ENCODE data around the gene RBMY1B. TPM values are rescaled to one million over a fixed set of nuclear protein-coding genes. Genes with fewer than 3 reads are reported as not detected.
"Not testable (repeated sequence)": the region's sequence is repeated elsewhere in the genome, so short reads cannot be mapped to it uniquely, and the experiment has no call there.

The RBMY1B gene
- total RNA-seq (2021; fragmentation: NEBNext Ultra II Directional; extraction: Animal tissue kit (Norgen Biotek cat#: 25700)), result not detected
- long read RNA-seq, result 0 reads

DNA sequence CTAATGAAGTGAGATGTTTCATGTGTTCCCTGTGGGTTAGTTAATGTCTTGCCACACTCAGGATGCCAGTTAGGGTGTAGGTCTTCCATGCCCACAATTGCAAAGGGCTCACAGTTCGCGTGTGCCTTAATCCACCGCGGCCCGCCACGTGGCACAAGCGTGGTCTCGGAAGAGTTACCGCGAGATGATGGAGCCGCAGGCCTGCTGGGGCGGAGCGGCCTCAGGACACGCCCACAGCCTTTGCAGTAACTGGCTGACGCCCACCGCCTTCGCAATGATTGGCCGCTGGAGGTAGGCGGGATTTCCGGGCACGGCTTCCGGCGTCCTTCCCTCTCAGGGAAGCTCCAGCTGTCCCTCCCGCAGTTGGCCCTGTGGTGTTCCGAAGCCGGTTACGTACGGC, at the start of gene RBMY1B:
RBMY1B (plus strand) TSS at position 301 of the 400 bp plus-strand sequence. CDS start 2,013 bp downstream, outside the sequence.
- not testable (repeated sequence) for H3K4me3 Mint-ChIP-seq; H3K9me3 Mint-ChIP-seq; H3K36me3 Mint-ChIP-seq (ENCODE audit: low read depth); H3K27ac Mint-ChIP-seq; H3K4me1 Mint-ChIP-seq (ENCODE audit: low read depth); H3K27me3 Mint-ChIP-seq (ENCODE audit: insufficient read depth); DNase-seq

GRCh38 chrY:21462915-21463314, 48.2 kb upstream of the RBMY1B start:
- not testable (repeated sequence) for H3K9me3 Mint-ChIP-seq; H3K4me3 Mint-ChIP-seq; DNase-seq; H3K27ac Mint-ChIP-seq; H3K27me3 Mint-ChIP-seq (ENCODE audit: insufficient read depth); H3K36me3 Mint-ChIP-seq (ENCODE audit: low read depth); H3K4me1 Mint-ChIP-seq (ENCODE audit: low read depth)

- no peak for DNase-seq
- TF ChIP-seq, protein P1, sequence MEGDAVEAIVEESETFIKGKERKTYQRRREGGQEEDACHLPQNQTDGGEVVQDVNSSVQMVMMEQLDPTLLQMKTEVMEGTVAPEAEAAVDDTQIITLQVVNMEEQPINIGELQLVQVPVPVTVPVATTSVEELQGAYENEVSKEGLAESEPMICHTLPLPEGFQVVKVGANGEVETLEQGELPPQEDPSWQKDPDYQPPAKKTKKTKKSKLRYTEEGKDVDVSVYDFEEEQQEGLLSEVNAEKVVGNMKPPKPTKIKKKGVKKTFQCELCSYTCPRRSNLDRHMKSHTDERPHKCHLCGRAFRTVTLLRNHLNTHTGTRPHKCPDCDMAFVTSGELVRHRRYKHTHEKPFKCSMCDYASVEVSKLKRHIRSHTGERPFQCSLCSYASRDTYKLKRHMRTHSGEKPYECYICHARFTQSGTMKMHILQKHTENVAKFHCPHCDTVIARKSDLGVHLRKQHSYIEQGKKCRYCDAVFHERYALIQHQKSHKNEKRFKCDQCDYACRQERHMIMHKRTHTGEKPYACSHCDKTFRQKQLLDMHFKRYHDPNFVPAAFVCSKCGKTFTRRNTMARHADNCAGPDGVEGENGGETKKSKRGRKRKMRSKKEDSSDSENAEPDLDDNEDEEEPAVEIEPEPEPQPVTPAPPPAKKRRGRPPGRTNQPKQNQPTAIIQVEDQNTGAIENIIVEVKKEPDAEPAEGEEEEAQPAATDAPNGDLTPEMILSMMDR (IDR thresholded peaks at IDR 0.05), result no peak
- Mint-ChIP-seq H3K27ac (no peak overlapping the region), H3K9me3 (peaks cover 6% of the 10 kb centered on the region), H3K27me3 (ENCODE audit: insufficient read depth) (no peaks in the 10 kb centered on the region), H3K4me1 (ENCODE audit: low read depth) (no peaks in the 10 kb centered on the region), H3K4me3 (no peak overlapping the region), H3K36me3 (ENCODE audit: low read depth) (no peaks in the 10 kb centered on the region)
Measured at GRCh38 chrY:21482967-21483366, 28.2 kb upstream of the RBMY1B start.

- H3K9me3 Mint-ChIP-seq; H3K36me3 Mint-ChIP-seq (ENCODE audit: low read depth); H3K27me3 Mint-ChIP-seq (ENCODE audit: insufficient read depth); DNase-seq; H3K4me1 Mint-ChIP-seq (ENCODE audit: low read depth); H3K4me3 Mint-ChIP-seq; H3K27ac Mint-ChIP-seq: not testable (repeated sequence)
Measured at GRCh38 chrY:21534579-21534978, 23.4 kb downstream of the RBMY1B start, which contains the start of gene RBMY1A1. RBMY1A1 (plus strand) TSS chrY:21534879; CDS start chrY:21536892, 2,013 bp downstream.

DNA sequence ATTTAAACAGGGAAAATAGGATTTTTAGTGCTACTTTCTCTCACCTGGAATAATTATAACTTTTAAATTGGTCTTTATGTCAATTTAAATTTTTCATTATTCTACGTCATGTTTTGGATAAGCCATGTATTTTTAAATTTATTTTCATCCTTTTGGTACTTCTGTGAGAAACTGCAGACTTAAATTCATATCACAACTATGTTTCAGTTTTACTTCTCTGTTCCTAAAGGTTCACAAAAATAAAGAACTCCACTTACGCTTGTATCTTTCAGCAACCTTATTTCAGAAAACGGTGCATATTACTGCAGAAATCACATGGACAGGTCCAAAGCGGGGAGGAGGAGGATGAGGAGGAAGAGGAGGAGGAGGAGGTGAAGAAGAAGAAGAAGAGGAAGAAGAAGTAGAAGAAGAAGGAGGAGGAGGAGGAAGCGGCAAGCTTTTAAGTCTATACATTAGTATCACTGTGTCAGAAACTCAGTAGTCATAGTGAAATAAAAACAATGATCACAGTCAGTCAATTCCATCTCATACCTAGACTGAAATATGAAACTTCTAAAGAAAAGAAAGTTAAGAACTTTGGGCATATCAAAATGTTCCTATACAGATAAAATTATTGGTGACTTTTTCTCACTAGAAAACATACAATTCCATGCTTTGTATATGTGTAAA, 48.3 kb downstream of the RBMY1B start:
- not testable (repeated sequence) for H3K4me3 Mint-ChIP-seq; H3K36me3 Mint-ChIP-seq (ENCODE audit: low read depth); H3K27me3 Mint-ChIP-seq (ENCODE audit: insufficient read depth); H3K4me1 Mint-ChIP-seq (ENCODE audit: low read depth); DNase-seq; H3K9me3 Mint-ChIP-seq; H3K27ac Mint-ChIP-seq

Other genes starting within 250 kb of the RBMY1B start
- not detected for gene RBMY1A1, start 23.5 kb downstream of the RBMY1B start, total RNA-seq (2021; fragmentation: NEBNext Ultra II Directional; extraction: Animal tissue kit (Norgen Biotek cat#: 25700))